ENCODE data around the gene HLTF.
A peak's percentile ranks its signal among the peaks of the same experiment; 100 is the strongest.

Gene HLTF

GRCh38 chr3:149005416-149005815, 80.9 kb downstream of the HLTF start:
- Histone ChIP-seq H3K36me3 (ENCODE audit: insufficient read depth, low read length) (peaks cover 15% of the 10 kb centered on the region), H3K9me3 (ENCODE audit: low read length) (no peaks in the 10 kb centered on the region), H3K4me3 (ENCODE audit: low read length) (no peak overlapping the region), H3K4me1 (ENCODE audit: insufficient read depth, low read length) (peaks cover 5% of the 10 kb centered on the region), H3K27me3 (ENCODE audit: insufficient read depth, low read length) (no peaks in the 10 kb centered on the region), H2AFZ (ENCODE audit: low read depth, low read length) (no peak overlapping the region)

GRCh38 chr3:149004622-149005021, 81.7 kb downstream of the HLTF start:
- no peaks in the 10 kb centered on the region for H3K9me3 ChIP-seq (ENCODE audit: low read length)
- no peak overlapping the region for H3K4me3 ChIP-seq (ENCODE audit: low read length)
- peaks cover 10% of the 10 kb centered on the region for H3K4me1 ChIP-seq (ENCODE audit: insufficient read depth, low read length)
- peaks cover 9% of the 10 kb centered on the region for H3K36me3 ChIP-seq (ENCODE audit: insufficient read depth, low read length)
- no peaks in the 10 kb centered on the region for H3K27me3 ChIP-seq (ENCODE audit: insufficient read depth, low read length)
- no peak overlapping the region for H2AFZ ChIP-seq (ENCODE audit: low read depth, low read length)

- Histone ChIP-seq H2AFZ (ENCODE audit: low read depth, low read length) (no peak overlapping the region), H3K4me3 (ENCODE audit: low read length) (no peak overlapping the region), H3K9me3 (ENCODE audit: low read length) (no peaks in the 10 kb centered on the region), H3K27me3 (ENCODE audit: insufficient read depth, low read length) (no peaks in the 10 kb centered on the region), H3K4me1 (ENCODE audit: insufficient read depth, low read length) (peaks cover 12% of the 10 kb centered on the region), H3K36me3 (ENCODE audit: insufficient read depth, low read length) (peaks cover 8% of the 10 kb centered on the region)
Observed at GRCh38 chr3:149003653-149004305, 82.6 kb downstream of the HLTF start.

GRCh38 chr3:149001727-149002126, 84.6 kb downstream of the HLTF start:
- Histone ChIP-seq H3K4me3 (ENCODE audit: low read length) (no peak overlapping the region), H3K27me3 (ENCODE audit: insufficient read depth, low read length) (no peaks in the 10 kb centered on the region), H2AFZ (ENCODE audit: low read depth, low read length) (no peak overlapping the region), H3K36me3 (ENCODE audit: insufficient read depth, low read length) (peaks cover 5% of the 10 kb centered on the region), H3K9me3 (ENCODE audit: low read length) (no peaks in the 10 kb centered on the region), H3K4me1 (ENCODE audit: insufficient read depth, low read length) (peaks cover 18% of the 10 kb centered on the region)

GRCh38 chr3:149000206-149000745, 86.1 kb downstream of the HLTF start:
- Histone ChIP-seq H3K4me3 (ENCODE audit: low read length) (no peak overlapping the region), H3K4me1 (ENCODE audit: insufficient read depth, low read length) (peaks cover 20% of the 10 kb centered on the region), H2AFZ (ENCODE audit: low read depth, low read length) (no peak overlapping the region), H3K36me3 (ENCODE audit: insufficient read depth, low read length) (peaks cover 5% of the 10 kb centered on the region), H3K9me3 (ENCODE audit: low read length) (no peaks in the 10 kb centered on the region), H3K27me3 (ENCODE audit: insufficient read depth, low read length) (no peaks in the 10 kb centered on the region)

GRCh38 chr3:148999806-149000205, 86.5 kb downstream of the HLTF start:
- peaks cover 20% of the 10 kb centered on the region for H3K4me1 ChIP-seq (ENCODE audit: insufficient read depth, low read length)
- peaks cover 5% of the 10 kb centered on the region for H3K36me3 ChIP-seq (ENCODE audit: insufficient read depth, low read length)
- no peak overlapping the region for H2AFZ ChIP-seq (ENCODE audit: low read depth, low read length)
- no peaks in the 10 kb centered on the region for H3K9me3 ChIP-seq (ENCODE audit: low read length)
- H3K27me3 ChIP-seq (ENCODE audit: insufficient read depth, low read length), result no peaks in the 10 kb centered on the region
- no peak overlapping the region for H3K4me3 ChIP-seq (ENCODE audit: low read length)

- Histone ChIP-seq H3K27me3 (ENCODE audit: insufficient read depth, low read length) (no peaks in the 10 kb centered on the region), H3K36me3 (ENCODE audit: insufficient read depth, low read length) (peaks cover 5% of the 10 kb centered on the region), H3K9me3 (ENCODE audit: low read length) (no peaks in the 10 kb centered on the region), H3K4me1 (ENCODE audit: insufficient read depth, low read length) (peaks cover 18% of the 10 kb centered on the region), H3K4me3 (ENCODE audit: low read length) (no peak overlapping the region), H2AFZ (ENCODE audit: low read depth, low read length) (no peak overlapping the region)
Observed at GRCh38 chr3:148998715-148999423, 87.5 kb downstream of the HLTF start.

GRCh38 chr3:148998297-148998696, 88.0 kb downstream of the HLTF start:
- Histone ChIP-seq H2AFZ (ENCODE audit: low read depth, low read length) (no peak overlapping the region), H3K27me3 (ENCODE audit: insufficient read depth, low read length) (no peaks in the 10 kb centered on the region), H3K36me3 (ENCODE audit: insufficient read depth, low read length) (peaks cover 5% of the 10 kb centered on the region)

GRCh38 chr3:148997623-148998022, 88.7 kb downstream of the HLTF start:
- H3K36me3 ChIP-seq (ENCODE audit: insufficient read depth, low read length), result peaks cover 5% of the 10 kb centered on the region
- no peak overlapping the region for H2AFZ ChIP-seq (ENCODE audit: low read depth, low read length)
- no peaks in the 10 kb centered on the region for H3K27me3 ChIP-seq (ENCODE audit: insufficient read depth, low read length)

More at GRCh38 chr3:148998297-148998696, 88.0 kb downstream of the HLTF start:
- H3K4me3 ChIP-seq (ENCODE audit: low read length), result no peak overlapping the region
- no peaks in the 10 kb centered on the region for H3K9me3 ChIP-seq (ENCODE audit: low read length)
- H3K4me1 ChIP-seq (ENCODE audit: insufficient read depth, low read length), result peaks cover 16% of the 10 kb centered on the region

GRCh38 chr3:148992635-148993255, 93.6 kb downstream of the HLTF start:
- no peaks in the 10 kb centered on the region for H3K27me3 ChIP-seq (ENCODE audit: insufficient read depth, low read length)
- H3K4me3 ChIP-seq (ENCODE audit: low read length), result peak overlapping the region; percentile 48
- peaks cover 22% of the 10 kb centered on the region for H3K4me1 ChIP-seq (ENCODE audit: insufficient read depth, low read length)
- H2AFZ ChIP-seq (ENCODE audit: low read depth, low read length), result no peak overlapping the region
- H3K36me3 ChIP-seq (ENCODE audit: insufficient read depth, low read length), result no peaks in the 10 kb centered on the region
- no peaks in the 10 kb centered on the region for H3K9me3 ChIP-seq (ENCODE audit: low read length)

More at GRCh38 chr3:148997623-148998022, 88.7 kb downstream of the HLTF start:
- no peak overlapping the region for H3K4me3 ChIP-seq (ENCODE audit: low read length)
- H3K4me1 ChIP-seq (ENCODE audit: insufficient read depth, low read length), result peaks cover 19% of the 10 kb centered on the region
- H3K9me3 ChIP-seq (ENCODE audit: low read length), result no peaks in the 10 kb centered on the region

- H2AFZ ChIP-seq (ENCODE audit: low read depth, low read length), result peak overlapping the region; percentile 98
- H3K4me1 ChIP-seq (ENCODE audit: insufficient read depth, low read length), result peaks cover 21% of the 10 kb centered on the region
- no peaks in the 10 kb centered on the region for H3K36me3 ChIP-seq (ENCODE audit: insufficient read depth, low read length)
- H3K4me3 ChIP-seq (ENCODE audit: low read length), result peak overlapping the region; percentile 48
- H3K27me3 ChIP-seq (ENCODE audit: insufficient read depth, low read length), result no peaks in the 10 kb centered on the region
- no peaks in the 10 kb centered on the region for H3K9me3 ChIP-seq (ENCODE audit: low read length)
Observed at GRCh38 chr3:148992027-148992634, 94.2 kb downstream of the HLTF start.

GRCh38 chr3:148991219-148992026, 94.9 kb downstream of the HLTF start, which contains the start of gene GYG1:
Gene GYG1, plus strand, starts transcription at chr3:148991540. Its CDS starts 101 bp downstream, at chr3:148991641.
- peak within 1 kb of the TSS; percentile 48 for H3K4me3 ChIP-seq (ENCODE audit: low read length)
- H3K4me1 ChIP-seq (ENCODE audit: insufficient read depth, low read length), result peaks cover 14% of the 10 kb centered on the region
- no peaks in the 10 kb centered on the region for H3K27me3 ChIP-seq (ENCODE audit: insufficient read depth, low read length)
- H2AFZ ChIP-seq (ENCODE audit: low read depth, low read length), result peak within 1 kb of the TSS; percentile 98
- no peaks in the 10 kb centered on the region for H3K9me3 ChIP-seq (ENCODE audit: low read length)
- no peaks in the 10 kb centered on the region for H3K36me3 ChIP-seq (ENCODE audit: insufficient read depth, low read length)

Measured in neuron (in vitro differentiated cells).